HCT116 (cell line): ENCODE measurements around the gene PNPLA2. TPM values are rescaled to one million over a fixed set of nuclear protein-coding genes. Genes with fewer than 3 reads are reported as not detected.

Experiments
- ATAC-seq: fragments of 200-7000 bp; cut with Tn5 transposase; 2 replicates; pipeline ENCODE4 v1.9.1; 2020; ENCODE audit warnings: mild to moderate bottlenecking, moderate library complexity
- BruUV-seq: library from RNA; stranded (reverse); fragments of 400-500 nt; replicated peaks from 2 replicates; lab custom pipeline; 2021; lab: Mats Ljungman, UMichigan
- CTCF ChIA-PET: fragments of 300-600 bp; sonication (Branson Sonifier 250); formaldehyde crosslinking; loops from one replicate; lab custom pipeline; 2021; ENCODE audit warnings: antibody characterized with exemption; lab: Charles Lee
- POLR2A ChIA-PET: fragments of 300-600, 350-600 bp; sonication (Branson Sonifier 250); formaldehyde crosslinking; loops from one replicate; lab custom pipeline; 2021; ENCODE audit warnings: antibody characterized with exemption; lab: Charles Lee
- RAD21 ChIA-PET, 2 experiments: fragments of 300-600 bp; sonication (Branson Sonifier 250); formaldehyde crosslinking; loops; one replicate each; lab custom pipeline; 2023; ENCODE audit warnings: low total read pairs in 2 of 2; ENCODE audit not compliant: uncharacterized antibody in 2 of 2, unreplicated experiment in 2 of 2, low non-redundant PET in 1 of 2; lab: Charles Lee
- DNase-seq: peaks from one replicate; pipeline ENCODE4 v3.0.0-alpha.2; 2010; ENCODE audit warnings: low read depth, low spot score
- H2AFZ ChIP-seq: fragments of 200-600 bp; shearing (Covaris generic), sonication (generic); 2 replicates; pipeline ENCODE4 v1.6.1; 2017; ENCODE audit warnings: low read depth, mixed run types, mixed read lengths, antibody characterized with exemption, low read length; ENCODE audit not compliant: poor library complexity, severe bottlenecking
- H3K27ac ChIP-seq: 2 replicates; pipeline ENCODE4 v1.5.1; 2012; ENCODE audit warnings: low read depth, low read length
- H3K27me3 ChIP-seq: fragments of 200-600 bp; sonication (generic); 2 replicates; pipeline ENCODE4 v1.6.1; 2016; ENCODE audit warnings: mixed run types, low read length, mixed read lengths; ENCODE audit not compliant: insufficient read depth
- H3K36me3 ChIP-seq, 2 experiments: fragments of 200-500 bp in 1 of 2; fragments of 200-600 bp in 1 of 2; sonication (Bioruptor generic) in 1 of 2; sonication (generic) in 1 of 2; 2 replicates each; pipeline versions ENCODE4 v1.5.1 to v1.6.1; 2014 to 2016; ENCODE audit warnings: low read length in 2 of 2, inconsistent platforms in 1 of 2, mixed read lengths in 1 of 2, mixed run types in 1 of 2; ENCODE audit not compliant: insufficient read depth in 2 of 2, control insufficient read depth in 1 of 2
- H3K4me1 ChIP-seq, 2 experiments: fragments of 200-600 bp in 1 of 2; sonication (generic) in 1 of 2; 2 replicates each; pipeline versions ENCODE4 v1.5.1 to v1.6.1; 2012 to 2017; ENCODE audit warnings: low read length in 2 of 2, inconsistent platforms in 1 of 2, mild to moderate bottlenecking in 1 of 2, mixed read lengths in 1 of 2, mixed run types in 1 of 2, moderate library complexity in 1 of 2; ENCODE audit not compliant: insufficient read depth in 2 of 2, control insufficient read depth in 1 of 2
- H3K4me2 ChIP-seq: fragments of 200-600 bp; sonication (generic); 2 replicates; pipeline ENCODE4 v1.6.1; 2017; ENCODE audit warnings: mixed run types, low read length, mixed read lengths
- H3K4me3 ChIP-seq, 2 experiments: fragments of 200-600 bp in 1 of 2; sonication (generic) in 1 of 2; replicated peaks in 1 of 2; 2 replicates each; pipeline ENCODE4 v1.5.1; 2011 to 2016; ENCODE audit warnings: low read length in 2 of 2, control low read depth in 1 of 2, low read depth in 1 of 2, mild to moderate bottlenecking in 1 of 2, mixed read lengths in 1 of 2, mixed run types in 1 of 2
- H3K79me2 ChIP-seq: fragments of 200-600 bp; sonication (generic); 2 replicates; pipeline ENCODE4 v1.6.1; 2017; ENCODE audit warnings: mild to moderate bottlenecking, mixed run types, low read length, moderate library complexity, mixed read lengths; ENCODE audit not compliant: insufficient read depth
- H3K9ac ChIP-seq: fragments of 200-600 bp; sonication (generic); 2 replicates; pipeline ENCODE4 v1.6.1; 2016; ENCODE audit warnings: low read length, mixed read lengths
- H3K9me2 ChIP-seq: fragments of 200-600 bp; sonication (generic), shearing (Covaris generic); 2 replicates; pipeline ENCODE4 v1.6.1; 2017; ENCODE audit warnings: mixed run types, mild to moderate bottlenecking, moderate library complexity; ENCODE audit not compliant: insufficient read depth
- H3K9me3 ChIP-seq, 2 experiments: fragments of 200-500 bp in 1 of 2; fragments of 200-600 bp in 1 of 2; sonication (Bioruptor generic) in 1 of 2; sonication (generic) in 1 of 2; 2 replicates each; pipeline ENCODE4 v1.6.1; 2014 to 2017; ENCODE audit warnings: low read length in 2 of 2, mixed read lengths in 2 of 2, inconsistent platforms in 1 of 2, low read depth in 1 of 2, mild to moderate bottlenecking in 1 of 2, mixed run types in 1 of 2, moderate library complexity in 1 of 2; ENCODE audit not compliant: control insufficient read depth in 1 of 2, insufficient read depth in 1 of 2
- H4K20me1 ChIP-seq: fragments of 200-600 bp; sonication (generic), shearing (Covaris generic); 2 replicates; pipeline ENCODE4 v1.6.1; 2017; ENCODE audit warnings: mixed run types, mild to moderate bottlenecking, moderate library complexity; ENCODE audit not compliant: insufficient read depth
- ATF3 ChIP-seq: IDR thresholded peaks from 2 replicates; pipeline ENCODE4 v1.6.1; 2012
- CBX3 ChIP-seq: IDR thresholded peaks from 2 replicates; pipeline ENCODE4 v1.6.1; 2012; ENCODE audit warnings: low read depth
- CEBPB ChIP-seq: IDR thresholded peaks from 2 replicates; pipeline ENCODE4 v1.6.1; 2012; ENCODE audit warnings: low read depth
- CTCF ChIP-seq, 3 experiments: fragments of 200-600 bp in 1 of 3; sonication (generic) in 1 of 3; IDR thresholded peaks in 2 of 3; conservative IDR thresholded peaks in 1 of 3; 2 replicates each; pipeline ENCODE4 v1.5.1; 2012 to 2017; ENCODE audit warnings: low read depth in 2 of 3, low read length in 2 of 3, antibody characterized with exemption in 1 of 3, borderline replicate concordance in 1 of 3, control low read depth in 1 of 3, mild to moderate bottlenecking in 1 of 3, mixed read lengths in 1 of 3, mixed run types in 1 of 3, moderate library complexity in 1 of 3; ENCODE audit not compliant: insufficient read depth in 1 of 3
- EGR1 ChIP-seq: IDR thresholded peaks from 2 replicates; pipeline ENCODE4 v1.6.1; 2012; ENCODE audit warnings: low read depth
- EZH2phosphoT487 ChIP-seq: fragments of 200-600 bp; IDR thresholded peaks from 2 replicates; pipeline ENCODE4 v1.6.1; 2018; ENCODE audit warnings: antibody characterized with exemption, borderline replicate concordance
- FOSL1 ChIP-seq: IDR thresholded peaks from 2 replicates; pipeline ENCODE4 v1.6.1; 2012; ENCODE audit warnings: low read depth
- POLR2A ChIP-seq: IDR thresholded peaks from 2 replicates; pipeline ENCODE4 v1.7.0; 2011; ENCODE audit warnings: borderline replicate concordance; ENCODE audit not compliant: insufficient read depth, insufficient read length; ENCODE audit errors: extremely low read depth
- POLR2AphosphoS5 ChIP-seq: IDR thresholded peaks from 2 replicates; pipeline ENCODE4 v1.6.1; 2011; ENCODE audit warnings: mild to moderate bottlenecking, low read depth, low read length, moderate library complexity
- RAD21 ChIP-seq: IDR thresholded peaks from 2 replicates; pipeline ENCODE4 v1.6.1; 2012; ENCODE audit warnings: low read depth, mild to moderate bottlenecking
- TCF7L2 ChIP-seq: IDR thresholded peaks from 2 replicates; pipeline ENCODE4 v1.7.0; 2011; ENCODE audit warnings: borderline replicate concordance, inconsistent platforms; ENCODE audit not compliant: insufficient read depth, insufficient read length; ENCODE audit errors: extremely low read depth
- YY1 ChIP-seq: IDR thresholded peaks from 2 replicates; pipeline ENCODE4 v1.6.1; 2011; ENCODE audit warnings: low read length, low read depth, moderate library complexity, mild to moderate bottlenecking; ENCODE audit not compliant: insufficient replicate concordance; ENCODE audit errors: extremely low read depth
- ZFX ChIP-seq: fragments of 450-650 bp; IDR thresholded peaks from 2 replicates; pipeline ENCODE4 v1.6.1; 2017
- ZNF274 ChIP-seq: fragments of 200-500 bp; sonication (Bioruptor generic); IDR thresholded peaks from 2 replicates; pipeline ENCODE4 v1.6.1; 2014; ENCODE audit warnings: mild to moderate bottlenecking, low read depth, low read length, inconsistent platforms
- intact Hi-C: fragments of 100-400 bp; cut with micrococcal nuclease; formaldehyde crosslinking; loops from 2 replicates; pipeline ENCODE4 v1.10.0; 2022
- total RNA-seq: library from RNA; stranded (reverse); gene quantifications from one replicate; pipeline ENCODE4 v1.2.1, GENCODE V29; 2021; ENCODE audit not compliant: unreplicated experiment
- TF ChIP-seq, protein P1 (sequence below): IDR thresholded peaks from 2 replicates; pipeline ENCODE4 v1.6.1; 2012

The PNPLA2 gene
- total RNA-seq, 1 experiment from 2014 or later: 124 TPM

GRCh38 chr11:793556-793955 is 25.2 kb upstream of the PNPLA2 start:
- Histone ChIP-seq H3K27ac (peak overlapping the region; percentile 29; the same call in 1 of the 2 replicates), H4K20me1 (no peaks in the 10 kb centered on the region), H3K9ac (no peak overlapping the region), H3K4me1 (peaks cover 20 to 51% of the 10 kb centered on the region in 2 experiments), H2AFZ (no peak overlapping the region), H3K79me2 (peaks cover 29% of the 10 kb centered on the region), H3K4me3 (no peak overlapping the region), H3K36me3 (peaks cover 0 to 4% of the 10 kb centered on the region in 2 experiments; a peak in 1 of 4 replicates), H3K9me3 (no peaks in the 10 kb centered on the region), H3K4me2 (no peak overlapping the region), H3K27me3 (no peaks in the 10 kb centered on the region), H3K9me2 (no peaks in the 10 kb centered on the region)
- TF ChIP-seq POLR2A: no peak
- TF ChIP-seq ATF3: no peak
- POLR2A ChIA-PET: no interaction called here
- no peak for DNase-seq
- intact Hi-C loops: no loop called here
- no peak for ATAC-seq
- CTCF ChIA-PET: no interaction called here
- BruUV-seq: no TSS peak
- RAD21 ChIA-PET: no interaction called here

DNA sequence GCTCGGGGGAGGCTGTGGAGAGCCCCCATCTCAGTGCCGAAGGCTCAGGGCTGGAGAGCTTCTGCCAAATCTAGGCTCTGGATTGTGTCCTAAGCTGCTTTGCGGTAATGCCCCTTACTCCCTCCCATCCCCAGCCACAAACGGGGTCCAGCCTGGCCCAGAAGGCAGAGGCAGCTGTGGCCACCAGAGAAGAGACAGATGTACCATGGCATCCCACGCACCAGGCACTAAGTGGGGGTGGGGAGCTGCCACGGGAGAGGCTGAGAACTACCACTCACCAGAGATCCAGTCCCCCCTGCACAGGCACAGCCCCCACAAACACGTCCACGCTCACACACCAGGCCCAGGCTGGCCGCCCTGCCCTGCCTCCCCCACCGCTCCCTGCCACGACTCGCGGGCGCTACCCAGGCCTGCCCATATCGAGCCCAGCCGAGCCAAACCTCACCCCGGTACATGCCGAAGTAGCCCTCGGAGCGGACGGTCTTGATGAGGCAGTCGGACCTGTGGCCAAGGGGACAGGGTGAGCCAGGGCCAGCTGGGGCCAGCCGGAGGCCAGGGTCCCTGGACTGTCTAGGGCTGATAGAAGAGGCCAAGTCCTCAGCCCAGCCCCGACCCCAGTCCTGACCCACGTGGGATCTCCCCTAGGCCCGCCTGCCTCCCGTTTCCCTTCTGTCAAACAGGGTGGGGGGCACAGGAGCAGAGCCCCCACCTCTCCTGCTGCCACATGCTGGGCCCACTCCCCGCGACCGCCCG is 24.5 kb upstream of the PNPLA2 start:
- intact Hi-C loops: no loop called here
- Histone ChIP-seq H3K27ac (peak overlapping the region; percentile 91; the same call in 1 of the 2 replicates), H3K79me2 (peaks cover 29% of the 10 kb centered on the region), H3K4me1 (peaks cover 23 to 57% of the 10 kb centered on the region in 2 experiments), H3K4me3 (peak overlapping the region in 1 of 2 experiments; percentile 86; a peak in 1 of 4 replicates), H3K4me2 (peak overlapping the region; percentile 97), H3K9me3 (no peaks in the 10 kb centered on the region), H3K27me3 (no peaks in the 10 kb centered on the region), H3K9ac (0 out of 2 replicates have a peak overlapping the region, but pooled peaks have one; percentile 94), H3K36me3 (peaks cover 0 to 4% of the 10 kb centered on the region in 2 experiments; a peak in 1 of 4 replicates), H2AFZ (no peak overlapping the region), H3K9me2 (no peaks in the 10 kb centered on the region), H4K20me1 (no peaks in the 10 kb centered on the region)
- ChIA-PET RAD21 (no interaction called here), CTCF (no interaction called here), POLR2A (no interaction called here)
- TF ChIP-seq CBX3: no peak
- no peak for TF ChIP-seq ATF3
- no peak for TF ChIP-seq POLR2AphosphoS5
- TF ChIP-seq YY1: no peak
- TF ChIP-seq CTCF (IDR thresholded peaks at IDR 0.05 in 2 of 3, conservative IDR thresholded peaks at IDR 0.05 in 1 of 3; ENCODE audit: borderline replicate concordance in 1 of 3, insufficient read depth in 1 of 3, low read depth in 2 of 3, low read length in 2 of 3): no peak
- no peak for TF ChIP-seq FOSL1
- TF ChIP-seq RAD21: no peak
- TF ChIP-seq, protein P1, sequence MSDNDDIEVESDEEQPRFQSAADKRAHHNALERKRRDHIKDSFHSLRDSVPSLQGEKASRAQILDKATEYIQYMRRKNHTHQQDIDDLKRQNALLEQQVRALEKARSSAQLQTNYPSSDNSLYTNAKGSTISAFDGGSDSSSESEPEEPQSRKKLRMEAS: no peak
- TF ChIP-seq EGR1: no peak
- no peak for TF ChIP-seq CEBPB
- TF ChIP-seq ZFX: no peak
- TF ChIP-seq POLR2A: no peak
- no peak for TF ChIP-seq ZNF274
- TF ChIP-seq EZH2phosphoT487: no peak
- TF ChIP-seq TCF7L2: no peak
- BruUV-seq: no TSS peak
- ATAC-seq (no peak), DNase-seq (no peak)
